H9 (cell line): ENCODE results near the gene TP73. TPM values are rescaled to one million over a fixed set of nuclear protein-coding genes. Genes with fewer than 3 reads are reported as not detected.

ENCODE experiments used
- DNase-seq: peaks from one replicate; pipeline ENCODE4 v3.0.0-alpha.2; 2017
- H2AFZ ChIP-seq: one replicate; pipeline ENCODE4 v1.6.1; 2013; ENCODE audit warnings: mild to moderate bottlenecking, low read length, control low read depth, moderate library complexity
- H2AK5ac ChIP-seq: 2 replicates; pipeline ENCODE4 v1.6.1; 2013; ENCODE audit warnings: low read length, control low read depth, mixed read lengths; ENCODE audit not compliant: insufficient read length
- H2BK120ac ChIP-seq: one replicate; pipeline ENCODE4 v1.6.1; 2013; ENCODE audit warnings: low read depth, mild to moderate bottlenecking, low read length, control low read depth, inconsistent platforms; ENCODE audit not compliant: poor library complexity, severe bottlenecking
- H2BK12ac ChIP-seq: 2 replicates; pipeline ENCODE4 v1.6.1; 2013; ENCODE audit warnings: low read length, control low read depth, mixed read lengths, low read depth; ENCODE audit not compliant: insufficient read length
- H2BK15ac ChIP-seq: 2 replicates; pipeline ENCODE4 v1.6.1; 2013; ENCODE audit warnings: low read depth, low read length, control low read depth
- H2BK20ac ChIP-seq: one replicate; pipeline ENCODE4 v1.6.1; 2013; ENCODE audit warnings: low read depth, mild to moderate bottlenecking, low read length, control low read depth, inconsistent platforms; ENCODE audit not compliant: poor library complexity, severe bottlenecking
- H2BK5ac ChIP-seq: 2 replicates; pipeline ENCODE4 v1.6.1; 2013; ENCODE audit warnings: low read length, control low read depth, mixed read lengths; ENCODE audit not compliant: insufficient read length
- H3K14ac ChIP-seq: 2 replicates; pipeline ENCODE4 v1.6.1; 2013; ENCODE audit warnings: low read length, control low read depth; ENCODE audit not compliant: insufficient read depth
- H3K18ac ChIP-seq: 2 replicates; pipeline ENCODE4 v1.6.1; 2013; ENCODE audit warnings: low read depth, mild to moderate bottlenecking, mixed read lengths, low read length, control low read depth; ENCODE audit not compliant: insufficient read length
- H3K23ac ChIP-seq: 2 replicates; pipeline ENCODE4 v1.6.1; 2013; ENCODE audit warnings: low read length, control low read depth, mixed read lengths, low read depth; ENCODE audit not compliant: insufficient read length
- H3K23me2 ChIP-seq: 2 replicates; pipeline ENCODE4 v1.6.1; 2013; ENCODE audit warnings: low read depth, mild to moderate bottlenecking, mixed read lengths, low read length, control low read depth; ENCODE audit not compliant: insufficient read length, poor library complexity, severe bottlenecking
- H3K27ac ChIP-seq: 2 replicates; pipeline ENCODE4 v1.5.1; 2013; ENCODE audit warnings: low read length, control low read depth, mixed read lengths, low read depth; ENCODE audit not compliant: insufficient read length
- H3K27me3 ChIP-seq: 2 replicates; pipeline ENCODE4 v1.6.1; 2013; ENCODE audit warnings: low read length, control low read depth, inconsistent platforms; ENCODE audit not compliant: insufficient read depth
- H3K4ac ChIP-seq: 2 replicates; pipeline ENCODE4 v1.6.1; 2013; ENCODE audit warnings: low read depth, mild to moderate bottlenecking, control low read depth, inconsistent platforms, low read length, moderate library complexity
- H3K4me1 ChIP-seq: 2 replicates; pipeline ENCODE4 v1.6.1; 2013; ENCODE audit warnings: low read length, control low read depth, inconsistent platforms; ENCODE audit not compliant: insufficient read depth
- H3K4me2 ChIP-seq: 2 replicates; pipeline ENCODE4 v1.6.1; 2013; ENCODE audit warnings: low read length, control low read depth, mixed read lengths; ENCODE audit not compliant: insufficient read length, insufficient read depth
- H3K56ac ChIP-seq: 2 replicates; pipeline ENCODE4 v1.6.1; 2013; ENCODE audit warnings: low read depth, mild to moderate bottlenecking, mixed read lengths, low read length, control low read depth; ENCODE audit not compliant: insufficient read length
- H3K79me1 ChIP-seq: 2 replicates; pipeline ENCODE4 v1.6.1; 2013; ENCODE audit warnings: low read depth, mild to moderate bottlenecking, moderate library complexity, low read length, control low read depth, inconsistent platforms; ENCODE audit not compliant: insufficient read depth, poor library complexity, severe bottlenecking
- H3K79me2 ChIP-seq: 2 replicates; pipeline ENCODE4 v1.6.1; 2013; ENCODE audit warnings: low read length, control low read depth, inconsistent platforms; ENCODE audit not compliant: insufficient read depth
- H3K9ac ChIP-seq: 2 replicates; pipeline ENCODE4 v1.6.1; 2013; ENCODE audit warnings: low read length, control low read depth, mixed read lengths; ENCODE audit not compliant: insufficient read length; ENCODE audit errors: extremely low read depth
- H3K9me3 ChIP-seq: one replicate; pipeline ENCODE4 v1.6.1; 2013; ENCODE audit warnings: low read depth, low read length, inconsistent platforms; ENCODE audit not compliant: control insufficient read depth
- H3T11ph ChIP-seq: one replicate; pipeline ENCODE4 v1.6.1; 2013; ENCODE audit warnings: mild to moderate bottlenecking, low read length, control low read depth, inconsistent platforms
- H4K20me1 ChIP-seq: one replicate; pipeline ENCODE4 v1.6.1; 2013; ENCODE audit not compliant: control insufficient read depth, insufficient read length, insufficient read depth
- H4K5ac ChIP-seq: 2 replicates; pipeline ENCODE4 v1.6.1; 2013; ENCODE audit warnings: low read depth, mild to moderate bottlenecking, mixed read lengths, low read length, control low read depth; ENCODE audit not compliant: insufficient read length
- H4K8ac ChIP-seq: replicated peaks from 2 replicates; pipeline ENCODE4 v1.6.1; 2013; ENCODE audit warnings: low read length, control low read depth, mixed read lengths, low read depth; ENCODE audit not compliant: insufficient read length
- H4K91ac ChIP-seq: 2 replicates; pipeline ENCODE4 v1.6.1; 2013; ENCODE audit warnings: low read depth, mild to moderate bottlenecking, moderate library complexity, mixed read lengths, low read length, control low read depth; ENCODE audit not compliant: insufficient read length
- H3K27ac Mint-ChIP-seq, 3 experiments: 2 replicates in 2 of 3; 3 replicates in 1 of 3; pipeline ENCODE4 v1.8.0; 2020 to 2021; ENCODE audit warnings: mixed read lengths in 3 of 3, mild to moderate bottlenecking in 1 of 3, moderate library complexity in 1 of 3
- H3K27me3 Mint-ChIP-seq: 2 replicates; pipeline ENCODE4 v1.8.0; 2021; ENCODE audit warnings: low read depth, mild to moderate bottlenecking, moderate library complexity, mixed read lengths
- H3K36me3 Mint-ChIP-seq, 3 experiments: 2 replicates in 2 of 3; 3 replicates in 1 of 3; pipeline ENCODE4 v1.8.0; 2020 to 2021; ENCODE audit warnings: low read depth in 3 of 3, mixed read lengths in 3 of 3; ENCODE audit not compliant: insufficient read depth in 1 of 3
- H3K4me1 Mint-ChIP-seq, 2 experiments: 2 replicates each; pipeline ENCODE4 v1.8.0; 2020; ENCODE audit warnings: mixed read lengths in 2 of 2
- H3K4me3 Mint-ChIP-seq, 2 experiments: 2 replicates in 1 of 2; 3 replicates in 1 of 2; pipeline ENCODE4 v1.8.0; 2020 to 2021; ENCODE audit warnings: mild to moderate bottlenecking in 2 of 2, mixed read lengths in 2 of 2, moderate library complexity in 1 of 2
- H3K9me3 Mint-ChIP-seq, 2 experiments: 2 replicates in 1 of 2; 3 replicates in 1 of 2; pipeline ENCODE4 v1.8.0; 2020; ENCODE audit warnings: mild to moderate bottlenecking in 2 of 2, mixed read lengths in 2 of 2, moderate library complexity in 1 of 2
- CTCF ChIP-seq: fragments of 200-600 bp; sonication (generic); conservative IDR thresholded peaks from 3 replicates; pipeline ENCODE4 v1.8.0; 2021; ENCODE audit warnings: antibody characterized with exemption, mild to moderate bottlenecking
- WGBS: extraction: QIAGEN DNeasy Blood & Tissue Kit; methylation state at CpG from one replicate; pipeline ENCODE4 v1.1.7; 2013; ENCODE audit warnings: missing lambda C conversion rate, low lambda C conversion rate, mixed read lengths; ENCODE audit not compliant: insufficient read length; ENCODE audit errors: extremely low coverage; 5-methylcytosine and 5-hydroxymethylcytosine counted together
- total RNA-seq: library from RNA; stranded (reverse); gene quantifications from 2 replicates; pipeline ENCODE4 v1.2.1, GENCODE V29; 2021

The TP73 gene
- total RNA-seq, 1 experiment from 2014 or later, result 4.7 TPM

GRCh38 chr1:3636531-3636930, 15.8 kb upstream of the TP73 start:
- Histone ChIP-seq H3T11ph (no peak overlapping the region), H4K8ac (no peak overlapping the region), H3K4ac (no peak overlapping the region), H3K56ac (no peak overlapping the region), H2BK5ac (no peak overlapping the region), H3K79me1 (no peaks in the 10 kb centered on the region), H3K18ac (no peak overlapping the region), H4K5ac (no peak overlapping the region), H3K79me2 (no peaks in the 10 kb centered on the region), H3K4me2 (no peak overlapping the region), H2AK5ac (no peak overlapping the region), H3K4me1 (no peaks in the 10 kb centered on the region), H2BK120ac (no peak overlapping the region), H3K9ac (no peak overlapping the region), H2BK12ac (no peak overlapping the region), H2AFZ (no peak overlapping the region), H2BK20ac (no peak overlapping the region), H4K20me1 (no peaks in the 10 kb centered on the region), H2BK15ac (no peak overlapping the region), H3K23me2 (no peaks in the 10 kb centered on the region), H3K27ac (no peak overlapping the region), H3K23ac (no peak overlapping the region), H3K27me3 (no peaks in the 10 kb centered on the region), H3K14ac (no peak overlapping the region), H4K91ac (no peak overlapping the region), H3K9me3 (no peaks in the 10 kb centered on the region)
- TF ChIP-seq CTCF, result no peak
- Mint-ChIP-seq H3K9me3 (no peaks in the 10 kb centered on the region), H3K27me3 (no peaks in the 10 kb centered on the region), H3K4me1 (peaks cover 4 to 14% of the 10 kb centered on the region in 2 experiments), H3K36me3 (peaks cover 6 to 53% (median 53%) of the 10 kb centered on the region in 3 experiments; a peak in 6 of 7 replicates), H3K4me3 (no peak overlapping the region), H3K27ac (peak overlapping the region in 1 of 3 experiments; percentile 90; a peak in 2 of 7 replicates)
- DNase-seq, result no peak
- WGBS, result no CpG with 5 or more reads among the region's 11 CpGs
